ENCODE data around the gene NTRK2. TPM values are rescaled to one million over a fixed set of nuclear protein-coding genes. Genes with fewer than 3 reads are reported as not detected.

The NTRK2 gene
- total RNA-seq, 6 experiments from 2014 or later, result 0.11 to 0.83 (median 0.25) TPM

DNA sequence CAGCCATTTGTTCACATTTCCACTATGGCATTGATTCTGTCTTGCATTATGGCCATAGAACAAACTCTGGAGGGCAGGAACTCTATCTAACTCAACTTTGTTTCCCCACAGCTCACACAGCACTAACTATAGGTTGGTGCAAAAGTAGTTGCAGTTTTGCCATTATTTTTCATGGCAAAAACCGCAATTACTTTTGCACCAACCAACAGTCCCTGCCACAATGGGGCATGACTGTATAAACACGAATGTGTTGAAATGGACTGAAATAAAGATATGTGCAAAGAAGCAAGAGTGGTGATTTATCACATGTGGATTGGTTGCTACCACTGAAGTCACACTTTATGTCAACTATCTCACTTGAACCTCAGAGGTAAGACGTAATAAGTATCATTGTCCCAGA lies 338.7 kb downstream of the NTRK2 start:
- no peaks in the 10 kb centered on the region; the same call in 1 of the 2 replicates for H3K27me3 Mint-ChIP-seq (ENCODE audit: insufficient read depth)
- no peak for DNase-seq
- H3K4me1 Mint-ChIP-seq (ENCODE audit: low read depth), result no peaks in the 10 kb centered on the region
- TF ChIP-seq, protein P1, sequence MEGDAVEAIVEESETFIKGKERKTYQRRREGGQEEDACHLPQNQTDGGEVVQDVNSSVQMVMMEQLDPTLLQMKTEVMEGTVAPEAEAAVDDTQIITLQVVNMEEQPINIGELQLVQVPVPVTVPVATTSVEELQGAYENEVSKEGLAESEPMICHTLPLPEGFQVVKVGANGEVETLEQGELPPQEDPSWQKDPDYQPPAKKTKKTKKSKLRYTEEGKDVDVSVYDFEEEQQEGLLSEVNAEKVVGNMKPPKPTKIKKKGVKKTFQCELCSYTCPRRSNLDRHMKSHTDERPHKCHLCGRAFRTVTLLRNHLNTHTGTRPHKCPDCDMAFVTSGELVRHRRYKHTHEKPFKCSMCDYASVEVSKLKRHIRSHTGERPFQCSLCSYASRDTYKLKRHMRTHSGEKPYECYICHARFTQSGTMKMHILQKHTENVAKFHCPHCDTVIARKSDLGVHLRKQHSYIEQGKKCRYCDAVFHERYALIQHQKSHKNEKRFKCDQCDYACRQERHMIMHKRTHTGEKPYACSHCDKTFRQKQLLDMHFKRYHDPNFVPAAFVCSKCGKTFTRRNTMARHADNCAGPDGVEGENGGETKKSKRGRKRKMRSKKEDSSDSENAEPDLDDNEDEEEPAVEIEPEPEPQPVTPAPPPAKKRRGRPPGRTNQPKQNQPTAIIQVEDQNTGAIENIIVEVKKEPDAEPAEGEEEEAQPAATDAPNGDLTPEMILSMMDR (IDR thresholded peaks at IDR 0.05), result no peak
- no peak overlapping the region for H3K27ac Mint-ChIP-seq
- no peaks in the 10 kb centered on the region for H3K36me3 Mint-ChIP-seq (ENCODE audit: low read depth)
- H3K4me3 Mint-ChIP-seq, result no peak overlapping the region
- H3K9me3 Mint-ChIP-seq, result peaks cover 17% of the 10 kb centered on the region

DNA sequence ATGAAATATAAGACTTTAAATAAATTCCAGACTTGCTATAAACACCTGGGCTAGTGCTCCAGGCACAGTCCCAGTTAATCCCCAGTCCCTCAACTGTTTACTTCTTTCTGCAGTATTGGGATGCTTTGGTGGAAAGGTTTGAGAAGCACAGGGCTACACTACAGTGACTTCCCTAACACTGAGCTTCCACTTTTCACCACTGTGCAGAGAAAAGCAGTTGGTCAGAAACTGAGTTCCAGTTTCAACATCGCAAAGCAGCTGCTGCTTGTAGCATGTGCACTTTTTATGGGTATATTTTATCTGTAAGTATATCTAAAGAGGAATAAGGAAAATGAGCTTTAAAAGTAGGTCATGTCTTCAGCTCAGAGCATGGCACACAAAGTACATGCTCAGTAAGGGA lies 339.7 kb downstream of the NTRK2 start:
- no peaks in the 10 kb centered on the region for H3K36me3 Mint-ChIP-seq (ENCODE audit: low read depth)
- TF ChIP-seq, protein P1 (IDR thresholded peaks at IDR 0.05), result no peak
- no peak overlapping the region for H3K4me3 Mint-ChIP-seq
- no peaks in the 10 kb centered on the region for H3K4me1 Mint-ChIP-seq (ENCODE audit: low read depth)
- H3K9me3 Mint-ChIP-seq, result peaks cover 17% of the 10 kb centered on the region
- no peaks in the 10 kb centered on the region for H3K27me3 Mint-ChIP-seq (ENCODE audit: insufficient read depth)
- DNase-seq, result no peak
- H3K27ac Mint-ChIP-seq, result no peak overlapping the region

DNA sequence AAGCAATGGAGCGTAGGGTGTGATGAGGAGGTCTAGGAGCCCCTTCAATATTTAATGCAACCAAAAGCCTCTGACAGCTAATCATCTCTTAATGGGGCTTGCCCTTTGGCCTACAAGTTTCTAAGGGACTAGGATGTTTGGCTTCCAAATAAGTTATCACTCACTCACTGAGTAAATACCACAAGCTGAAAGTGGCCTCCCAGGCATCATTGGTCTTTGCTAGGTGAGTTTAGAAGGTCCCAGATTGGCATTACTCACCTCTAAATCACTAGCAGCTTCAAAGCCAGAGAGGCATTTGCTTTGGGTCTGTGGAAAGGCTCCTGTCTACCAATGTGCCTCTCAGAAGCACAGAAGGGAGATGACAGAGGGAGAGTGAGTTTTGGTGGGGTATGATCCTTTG lies 344.2 kb downstream of the NTRK2 start:
- TF ChIP-seq, protein P1 (IDR thresholded peaks at IDR 0.05), result no peak
- Mint-ChIP-seq H3K27me3 (ENCODE audit: insufficient read depth) (no peaks in the 10 kb centered on the region), H3K36me3 (ENCODE audit: low read depth) (no peaks in the 10 kb centered on the region), H3K9me3 (peaks cover 44% of the 10 kb centered on the region), H3K27ac (no peak overlapping the region), H3K4me3 (no peak overlapping the region), H3K4me1 (ENCODE audit: low read depth) (no peaks in the 10 kb centered on the region)
- DNase-seq, result no peak

DNA sequence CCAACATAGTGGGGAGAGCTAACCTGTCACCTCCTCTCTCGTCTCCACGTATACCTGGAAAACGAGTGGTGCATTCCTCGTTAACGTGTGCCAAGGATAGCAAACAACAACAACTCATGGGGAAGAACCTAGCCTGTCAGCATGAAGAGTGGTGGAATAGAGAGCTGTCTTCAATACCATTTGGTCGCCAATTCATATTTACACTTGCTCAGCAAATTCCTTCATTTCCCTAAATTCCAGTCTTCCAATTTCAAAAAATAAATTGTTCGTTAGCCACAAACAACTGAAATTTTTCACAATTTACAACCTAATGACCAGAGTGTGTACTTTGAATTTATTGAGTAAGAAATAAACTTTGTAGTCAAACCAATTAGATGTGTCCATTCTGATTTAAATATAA lies 344.8 kb downstream of the NTRK2 start:
- Mint-ChIP-seq H3K36me3 (ENCODE audit: low read depth) (no peaks in the 10 kb centered on the region), H3K27me3 (ENCODE audit: insufficient read depth) (no peaks in the 10 kb centered on the region), H3K4me3 (no peak overlapping the region), H3K4me1 (ENCODE audit: low read depth) (no peaks in the 10 kb centered on the region), H3K9me3 (peaks cover 44% of the 10 kb centered on the region), H3K27ac (no peak overlapping the region)
- no peak for DNase-seq
- TF ChIP-seq, protein P1 (IDR thresholded peaks at IDR 0.05), result no peak

DNA sequence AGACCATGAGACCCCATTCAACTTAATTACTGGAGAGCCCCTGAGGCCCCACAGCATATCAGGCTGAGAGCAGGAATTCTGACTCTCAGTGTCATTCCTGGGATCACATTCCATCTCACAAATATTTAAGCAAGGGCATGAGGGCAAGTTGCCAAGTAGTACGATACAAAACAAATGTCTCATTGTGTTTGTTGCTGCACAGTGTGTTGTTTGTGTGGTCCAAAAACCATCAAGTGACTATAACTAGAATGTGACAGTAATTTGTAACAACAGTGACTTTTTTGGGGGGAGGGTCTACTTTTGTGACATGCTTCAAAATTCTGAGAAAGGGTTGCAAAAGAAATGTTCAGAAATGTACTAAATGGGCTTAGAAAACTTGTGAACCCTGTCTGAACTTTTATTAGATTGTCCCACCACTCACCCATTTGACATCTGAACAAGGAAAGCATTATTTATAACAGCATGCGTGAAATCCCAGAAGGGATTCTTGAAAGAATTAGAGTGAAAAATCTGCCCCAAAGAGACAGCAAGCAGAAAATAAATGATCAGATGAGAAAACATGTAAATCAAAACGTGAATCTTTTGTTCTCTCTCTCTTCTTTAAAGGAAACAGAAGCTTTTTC lies 347.0 kb downstream of the NTRK2 start:
- Mint-ChIP-seq H3K4me3 (no peak overlapping the region), H3K9me3 (peaks cover 58% of the 10 kb centered on the region), H3K27me3 (ENCODE audit: insufficient read depth) (no peaks in the 10 kb centered on the region), H3K27ac (no peak overlapping the region), H3K36me3 (ENCODE audit: low read depth) (no peaks in the 10 kb centered on the region), H3K4me1 (ENCODE audit: low read depth) (no peaks in the 10 kb centered on the region)
- TF ChIP-seq, protein P1 (IDR thresholded peaks at IDR 0.05), result no peak
- no peak for DNase-seq

All from HFFc6 (cell line).